HG03558 (cell line): ENCODE data around the gene SLC24A3.

Experiments used
- ATAC-seq: cut with Tn5 transposase; IDR thresholded peaks from one replicate; pipeline ENCODE4 v1.9.1; 2021; ENCODE audit warnings: moderate number of reproducible peaks; ENCODE audit not compliant: unreplicated experiment; ENCODE audit errors: extremely low read depth

The SLC24A3 gene

DNA sequence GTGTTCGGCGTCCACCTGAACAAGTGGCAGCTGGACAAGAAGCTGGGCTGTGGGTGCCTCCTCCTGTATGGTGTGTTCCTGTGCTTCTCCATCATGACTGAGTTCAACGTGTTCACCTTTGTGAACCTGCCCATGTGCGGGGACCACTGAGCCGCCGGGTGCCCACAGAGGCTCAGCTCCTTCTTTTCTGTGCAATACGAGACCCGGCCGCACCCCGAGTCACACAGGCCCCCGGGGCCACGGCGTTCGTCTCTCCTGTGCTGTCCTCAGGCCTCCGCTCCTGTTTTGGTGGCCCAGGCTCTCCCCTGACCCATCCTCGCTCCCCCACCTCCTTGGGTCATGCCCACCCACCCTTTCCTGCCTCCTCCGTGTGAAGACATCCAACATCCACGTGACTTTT is 508.5 kb downstream of the SLC24A3 start:
- ATAC-seq = no peak

DNA sequence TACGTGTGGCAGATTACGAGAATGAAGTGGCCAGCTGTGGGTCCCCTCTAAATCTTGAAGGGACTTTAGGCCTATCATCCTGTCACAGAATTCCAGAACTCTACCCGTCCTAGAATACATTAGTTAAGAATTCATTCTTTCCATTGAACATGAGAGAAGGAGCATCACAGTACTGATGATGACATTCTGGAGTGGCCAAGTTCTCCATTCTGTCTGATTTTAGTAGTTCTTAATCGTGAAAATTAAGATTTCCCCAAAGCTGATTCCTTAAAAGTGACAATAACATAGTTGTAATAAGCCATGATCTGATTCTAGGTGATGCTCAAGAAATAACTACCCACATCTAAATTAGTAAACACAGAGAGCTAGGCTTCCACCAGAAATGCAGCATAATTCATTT is 510.6 kb downstream of the SLC24A3 start:
- no peak for ATAC-seq

DNA sequence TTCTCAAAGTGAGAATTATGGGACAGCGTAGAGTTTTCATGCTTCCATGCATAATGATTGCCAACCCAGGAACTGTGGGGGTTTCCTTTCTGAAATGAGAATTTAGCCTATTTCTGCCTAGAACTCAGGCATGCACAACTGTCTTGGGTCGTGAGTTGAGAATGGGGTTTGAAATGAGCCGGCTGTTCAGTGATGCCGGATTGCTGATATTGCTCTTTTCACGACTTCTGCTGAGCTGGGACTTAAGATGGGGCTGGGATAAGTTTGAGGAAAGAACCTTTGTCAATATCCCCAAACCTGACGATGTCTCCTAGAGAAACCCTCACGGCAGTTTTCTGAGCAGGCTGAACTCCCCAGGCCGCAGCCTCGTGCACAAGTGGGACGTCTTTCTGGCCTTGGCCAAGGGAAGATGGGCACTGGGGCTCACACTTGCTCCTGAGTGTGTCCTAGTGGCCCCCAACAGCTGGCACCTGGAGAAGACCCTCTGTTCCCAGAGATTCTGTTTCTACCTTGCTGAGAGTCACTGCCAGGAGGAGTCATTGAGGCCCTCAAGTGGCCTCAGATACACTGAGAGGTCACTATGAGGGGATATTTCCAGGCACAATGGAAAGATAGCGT is 511.5 kb downstream of the SLC24A3 start:
- ATAC-seq = no peak

DNA sequence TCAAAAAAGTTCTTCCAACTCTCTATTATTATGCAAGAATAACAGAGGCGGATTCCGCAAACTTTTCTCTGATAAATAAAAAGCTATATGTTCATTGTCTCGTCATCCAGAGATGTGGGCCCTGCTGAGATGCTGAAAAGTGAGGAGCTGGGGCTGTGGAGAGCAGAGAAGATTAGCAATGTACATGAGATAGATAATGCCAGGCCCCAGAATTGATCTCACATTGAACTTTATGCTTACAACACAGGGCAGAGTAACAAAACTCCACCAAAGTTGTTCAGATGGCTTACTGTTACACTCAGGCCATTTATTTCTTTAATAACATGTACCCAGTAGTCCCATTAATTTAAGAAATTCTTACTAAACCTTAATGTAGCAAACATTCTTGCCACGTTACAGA is 512.9 kb downstream of the SLC24A3 start:
- no peak for ATAC-seq

DNA sequence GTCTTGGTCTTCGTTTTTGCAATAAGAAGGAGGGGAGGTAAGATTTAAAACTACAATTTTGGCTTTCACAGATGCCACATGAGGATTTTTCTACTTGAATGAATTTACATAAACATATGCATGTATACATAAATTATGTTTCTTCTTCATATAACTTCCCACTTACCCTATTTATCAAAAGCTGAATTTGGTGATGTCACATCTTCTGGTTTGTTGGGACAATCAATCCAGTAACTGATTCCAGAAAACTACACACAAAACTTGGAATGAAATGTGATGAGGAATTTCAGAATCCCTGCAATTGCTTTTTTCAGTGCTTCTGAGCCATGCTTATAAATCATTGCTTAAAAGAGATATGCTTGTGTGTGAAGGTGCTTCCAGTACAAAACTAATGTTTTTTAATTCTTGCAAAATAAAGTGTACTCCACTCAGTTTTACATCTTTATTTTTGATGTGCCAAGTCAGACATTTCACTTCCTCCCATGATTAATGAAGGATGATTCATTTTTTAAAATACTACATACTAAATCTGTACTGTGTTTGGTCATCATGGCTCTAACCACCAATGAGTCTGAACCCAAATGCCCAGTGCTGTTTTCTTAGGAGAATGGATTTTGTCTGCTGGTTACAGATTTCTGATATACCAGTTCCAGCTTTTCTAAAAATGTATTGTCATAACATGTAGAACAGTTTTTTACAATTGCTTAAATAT is 513.5 kb downstream of the SLC24A3 start:
- ATAC-seq = no peak

DNA sequence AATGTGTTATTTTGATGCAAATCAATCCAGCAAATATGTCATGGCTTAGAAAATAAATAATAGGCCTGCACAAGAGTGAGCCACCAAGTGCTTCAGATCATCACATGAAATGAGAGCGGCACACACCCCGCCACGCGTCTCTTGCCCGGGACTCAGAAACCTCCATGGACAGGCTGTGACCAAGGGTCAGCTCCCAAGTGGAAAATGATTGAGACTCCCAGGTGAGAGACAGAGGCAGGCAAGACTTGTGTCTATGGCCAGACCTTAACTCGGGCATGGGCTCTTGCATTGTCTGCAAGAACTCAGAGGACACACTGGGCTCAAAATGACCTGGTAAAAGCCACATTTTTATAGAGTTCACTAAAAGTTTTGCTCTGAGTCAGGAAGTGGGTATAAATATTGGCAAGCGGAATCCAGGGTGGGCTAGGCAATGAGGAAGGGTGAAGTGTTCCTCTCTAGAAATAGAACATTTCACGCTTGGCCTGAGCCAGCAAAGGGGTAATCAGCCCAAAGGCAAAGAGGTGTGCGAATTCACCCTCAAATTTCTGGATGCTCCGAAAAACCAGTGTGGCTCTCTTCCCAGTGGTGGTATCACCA is 514.9 kb downstream of the SLC24A3 start:
- ATAC-seq = no peak

DNA sequence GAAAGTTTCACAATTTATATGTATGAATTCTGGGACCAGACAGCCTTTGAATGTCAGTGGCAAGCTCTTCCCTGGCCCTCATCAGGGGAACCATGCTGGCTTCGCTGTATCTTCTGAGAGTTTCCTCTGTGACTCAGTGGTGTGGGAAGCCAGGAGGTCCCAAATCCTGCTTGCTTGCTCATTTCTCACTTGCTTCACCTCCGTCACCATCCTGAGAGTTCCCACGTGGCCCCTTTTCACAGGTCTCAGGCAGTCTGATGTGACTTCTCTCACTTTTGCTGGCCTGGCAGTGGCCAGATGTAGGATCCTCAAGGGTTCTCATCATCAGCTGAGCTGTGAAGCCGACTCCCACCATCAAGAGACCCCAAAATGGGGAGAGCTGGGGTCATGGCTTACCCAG is 517.2 kb downstream of the SLC24A3 start:
- no peak for ATAC-seq

DNA sequence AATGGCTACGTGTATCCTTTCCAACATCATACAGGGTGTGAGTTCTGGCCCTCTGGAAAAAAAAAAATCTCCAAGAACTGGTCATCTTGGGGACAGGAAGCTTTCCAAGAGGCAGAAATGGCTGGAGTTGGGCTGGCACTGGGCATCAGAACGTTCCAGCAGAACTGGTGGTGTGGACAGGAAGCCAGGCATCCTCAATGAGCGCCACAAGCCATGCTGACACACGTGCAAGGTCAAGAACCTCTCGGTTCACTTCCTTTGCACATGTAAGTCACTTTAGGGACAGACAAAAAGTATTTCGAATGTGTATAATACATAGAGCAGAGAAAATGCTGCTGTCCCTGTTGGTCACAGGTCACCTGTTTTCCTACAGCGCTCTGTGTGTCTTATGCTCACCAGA is 518.3 kb downstream of the SLC24A3 start:
- ATAC-seq = no peak

DNA sequence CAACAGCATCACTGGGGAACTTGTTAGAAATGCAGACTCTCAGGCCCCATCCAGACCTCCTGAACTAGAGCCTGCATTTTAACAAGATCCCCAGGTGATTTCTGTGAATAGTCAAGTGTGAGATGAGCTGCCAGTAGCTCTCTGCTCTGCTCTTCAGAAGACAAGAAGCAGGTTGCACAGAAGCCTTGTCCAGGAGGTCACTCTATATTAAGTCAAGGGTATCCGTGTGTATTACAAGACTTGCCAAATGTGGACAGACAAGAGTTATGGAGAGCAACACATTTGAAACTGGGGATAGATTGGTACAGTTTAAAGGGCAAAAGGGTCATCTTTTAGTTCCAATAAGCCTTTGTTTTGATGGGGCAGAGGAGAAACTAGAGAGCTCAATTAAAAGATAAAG is 522.4 kb downstream of the SLC24A3 start:
- ATAC-seq = no peak

DNA sequence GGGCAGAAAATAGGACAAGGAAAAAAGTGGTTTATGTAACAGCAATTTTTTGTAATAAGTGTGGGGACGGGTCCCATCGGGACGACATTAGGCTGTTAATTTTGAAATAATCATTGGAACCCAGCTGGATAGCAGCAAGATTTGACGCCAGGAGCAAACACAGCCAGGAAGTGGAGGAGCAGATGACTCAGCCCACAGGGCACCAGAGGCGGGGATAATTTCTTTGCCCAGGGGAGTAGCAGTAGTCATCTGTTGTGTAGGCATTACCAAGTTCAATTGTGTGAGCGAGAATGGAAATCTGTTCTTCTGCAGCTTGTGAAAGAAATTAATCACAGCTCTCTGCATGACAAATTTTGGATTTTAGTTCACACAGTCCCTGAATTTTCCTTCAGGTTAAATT is 523.0 kb downstream of the SLC24A3 start:
- ATAC-seq = no peak

DNA sequence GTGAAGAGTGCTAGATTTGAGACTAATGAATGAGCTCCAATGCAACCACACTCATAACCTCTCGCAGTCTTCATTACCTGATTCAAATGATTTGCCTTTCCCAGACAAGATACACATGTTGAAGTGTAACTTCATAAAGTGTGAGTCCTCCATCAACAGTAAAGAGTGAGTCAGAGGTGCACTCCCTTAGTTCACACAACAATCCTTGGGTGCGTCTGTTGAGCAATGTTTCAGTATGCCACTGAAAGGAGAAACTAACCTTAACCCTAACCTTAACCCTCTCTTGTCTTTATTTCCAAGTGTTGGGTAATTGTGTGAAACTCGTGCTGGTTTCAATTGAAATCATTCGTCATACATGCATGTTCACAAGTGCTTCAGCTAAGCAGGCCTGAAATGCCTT is 524.6 kb downstream of the SLC24A3 start:
- ATAC-seq = no peak

DNA sequence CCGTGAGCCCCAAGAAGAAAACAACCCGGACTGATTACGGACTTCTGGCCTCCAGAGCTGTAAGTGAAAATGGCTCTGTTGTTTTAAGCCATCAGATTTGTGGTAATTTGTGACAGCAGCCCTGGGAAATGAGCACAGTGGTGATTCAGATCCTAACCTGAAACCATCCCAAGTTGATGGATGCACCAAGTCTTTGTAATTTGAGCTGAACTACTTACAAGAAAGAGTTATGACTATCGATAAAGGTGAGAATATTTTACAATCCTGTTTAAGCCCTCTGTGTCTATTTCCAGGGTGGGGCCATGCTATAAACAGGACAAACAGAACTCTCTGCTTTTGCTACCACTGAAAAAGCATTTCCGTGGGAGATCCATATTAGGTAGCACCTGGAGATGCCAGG is 526.5 kb downstream of the SLC24A3 start:
- no peak for ATAC-seq

DNA sequence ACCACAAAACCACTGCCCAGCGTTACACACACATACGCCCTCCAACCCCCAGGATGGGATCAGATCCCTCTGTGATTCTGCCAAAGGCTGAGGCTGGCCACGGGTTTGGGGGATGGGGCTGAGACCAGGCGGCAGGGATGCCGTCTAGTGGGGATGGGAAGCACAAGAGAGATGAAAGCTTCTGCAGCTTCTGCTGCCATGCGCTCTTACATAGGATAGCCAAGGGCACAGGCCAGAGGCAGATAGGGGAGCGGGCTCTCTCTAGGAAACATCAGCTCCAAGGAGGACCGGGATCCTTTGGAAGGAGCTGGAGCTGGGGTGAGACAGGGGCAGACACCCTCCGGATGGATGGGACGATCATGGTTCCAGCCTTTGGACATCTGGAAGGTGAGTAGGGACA is 526.9 kb downstream of the SLC24A3 start:
- ATAC-seq = no peak

DNA sequence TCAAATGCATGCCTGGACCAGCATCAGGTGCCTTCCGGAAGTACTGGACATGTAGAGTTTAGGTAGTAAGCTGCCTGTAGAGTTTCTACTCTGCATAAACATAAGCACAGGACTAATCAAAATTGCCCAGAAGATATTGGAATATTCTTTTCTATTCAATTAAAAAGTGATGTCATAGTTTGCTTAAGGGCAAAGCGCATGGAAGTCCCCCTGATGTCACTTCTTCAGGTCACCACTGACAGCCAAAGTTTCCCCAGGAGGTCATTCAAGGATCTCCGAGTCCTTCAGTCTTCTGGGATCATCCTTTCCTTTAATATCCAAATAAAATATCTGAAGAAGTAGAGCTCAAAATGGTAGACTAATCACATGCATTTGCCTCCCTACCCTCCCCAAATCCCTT is 528.1 kb downstream of the SLC24A3 start:
- no peak for ATAC-seq

DNA sequence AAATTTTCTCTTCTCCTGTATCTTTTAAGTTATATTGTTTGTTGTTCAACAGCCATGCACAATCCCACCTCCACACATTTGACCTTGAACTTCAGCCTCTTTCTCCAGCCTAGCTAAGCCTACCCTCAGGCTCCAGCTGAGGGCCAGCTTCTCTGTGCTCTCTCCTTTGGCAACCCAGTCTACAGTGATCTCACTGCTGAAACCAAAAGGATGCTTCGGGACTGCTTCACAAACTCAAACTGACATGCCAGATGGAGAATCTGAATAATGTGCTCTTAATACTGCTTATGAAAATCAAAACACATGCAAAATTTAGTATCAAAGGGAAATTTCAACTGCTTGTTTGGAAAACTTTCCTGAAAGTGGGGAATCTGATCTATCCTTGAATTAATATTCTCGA is 529.5 kb downstream of the SLC24A3 start:
- no peak for ATAC-seq

DNA sequence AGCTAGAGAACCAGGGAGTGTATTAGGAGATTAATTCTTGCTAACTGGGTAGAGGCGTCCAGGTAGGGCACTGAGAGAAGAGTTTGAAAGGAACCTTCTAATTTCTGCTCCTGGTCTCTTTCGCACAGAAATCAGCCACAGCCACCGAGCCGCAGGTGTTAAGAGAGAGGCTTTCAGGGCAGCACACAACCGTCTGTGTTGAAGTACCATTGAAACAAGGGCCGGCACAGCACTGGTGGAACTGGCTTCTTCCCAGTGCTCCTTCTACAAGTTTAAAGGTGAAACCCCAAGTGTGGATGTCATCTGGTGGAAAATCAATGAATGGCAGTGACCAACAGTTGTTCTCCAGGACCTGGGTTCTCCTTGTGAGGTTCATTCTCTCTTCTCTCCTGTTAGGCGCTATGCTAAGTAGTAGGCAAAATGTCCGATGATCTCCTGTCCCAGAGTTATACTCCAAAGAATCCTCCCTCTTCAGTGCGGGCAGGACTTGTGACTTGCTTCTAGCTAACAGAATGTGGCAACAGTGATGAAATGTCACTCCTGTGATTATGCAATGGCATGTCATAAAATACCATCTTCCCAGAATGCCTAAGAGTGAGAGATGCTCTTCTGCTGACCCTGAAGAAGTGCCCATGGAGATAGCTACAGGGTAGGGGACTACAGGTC is 530.7 kb downstream of the SLC24A3 start:
- ATAC-seq = no peak

DNA sequence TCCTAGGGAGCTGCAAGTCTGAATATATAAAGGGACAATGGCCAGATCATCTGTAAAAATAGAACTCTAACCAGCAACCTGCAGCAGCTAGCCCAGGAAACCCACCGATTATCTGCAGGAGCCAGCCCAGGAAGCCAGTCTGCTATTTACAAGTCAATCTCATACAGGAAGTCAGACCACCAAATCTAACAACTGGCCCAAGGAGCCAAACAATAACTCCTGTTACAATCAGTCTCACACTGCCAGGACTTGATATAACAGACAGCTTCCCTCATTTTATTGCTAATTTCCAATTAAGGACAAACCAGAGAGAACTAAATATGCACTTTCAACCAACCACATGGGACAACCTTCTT is 531.2 kb downstream of the SLC24A3 start:
- no peak for ATAC-seq

DNA sequence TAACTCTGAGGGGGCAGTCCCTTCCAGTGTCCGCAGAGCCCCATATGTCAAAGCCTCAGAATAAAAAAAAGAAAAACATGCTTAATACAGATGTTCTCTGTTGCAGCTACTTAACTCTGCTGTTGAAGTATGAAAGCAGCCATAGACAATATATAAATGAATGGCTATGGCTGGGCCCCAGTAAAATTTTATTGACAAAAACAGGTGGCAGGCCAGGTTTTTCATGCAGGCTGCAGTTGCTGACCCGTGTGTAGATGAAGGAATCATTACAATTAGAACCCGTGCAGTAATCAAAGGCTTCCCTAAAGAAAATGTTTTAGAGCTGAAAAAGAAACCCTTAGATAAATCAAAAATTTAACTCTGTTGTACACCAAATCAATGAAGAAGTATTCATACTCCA is 532.7 kb downstream of the SLC24A3 start:
- ATAC-seq = no peak

DNA sequence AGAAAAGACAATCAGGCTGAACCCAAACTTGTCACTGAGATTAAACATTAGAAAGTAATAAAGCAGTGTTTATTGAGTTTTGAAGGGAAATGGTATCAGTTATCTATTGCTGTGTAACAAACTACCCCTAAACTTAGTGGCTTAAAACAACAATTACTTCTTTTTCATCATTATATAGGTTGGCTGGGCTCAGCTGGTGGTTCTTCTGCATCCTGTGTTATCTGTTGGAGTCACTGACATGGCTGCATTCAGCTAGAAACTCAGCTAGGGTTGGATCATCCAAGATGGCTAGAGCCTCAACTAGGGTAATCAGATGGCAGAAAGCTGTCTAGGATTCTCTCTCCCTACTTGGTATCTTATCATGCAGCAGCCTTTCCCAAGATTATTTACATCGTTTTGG is 533.1 kb downstream of the SLC24A3 start:
- ATAC-seq = no peak

DNA sequence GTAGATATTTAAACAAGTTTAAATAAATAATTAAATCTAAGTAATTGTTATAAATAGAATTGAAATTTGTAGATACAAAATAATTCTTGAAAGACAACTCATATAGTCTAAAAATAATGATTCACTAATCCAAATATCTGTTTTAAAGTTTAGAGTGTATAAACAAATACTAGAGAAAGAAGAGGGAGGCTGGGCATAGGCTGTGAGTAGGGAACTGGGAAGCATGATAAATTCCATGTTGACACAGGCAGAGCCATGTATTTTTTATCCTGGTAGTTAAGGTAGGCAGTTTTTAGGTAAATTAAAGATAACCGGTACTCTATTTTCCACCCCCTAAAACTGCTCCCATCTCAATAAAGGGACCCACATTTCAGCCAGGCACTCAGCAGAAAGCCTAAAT is 534.0 kb downstream of the SLC24A3 start:
- ATAC-seq = no peak

DNA sequence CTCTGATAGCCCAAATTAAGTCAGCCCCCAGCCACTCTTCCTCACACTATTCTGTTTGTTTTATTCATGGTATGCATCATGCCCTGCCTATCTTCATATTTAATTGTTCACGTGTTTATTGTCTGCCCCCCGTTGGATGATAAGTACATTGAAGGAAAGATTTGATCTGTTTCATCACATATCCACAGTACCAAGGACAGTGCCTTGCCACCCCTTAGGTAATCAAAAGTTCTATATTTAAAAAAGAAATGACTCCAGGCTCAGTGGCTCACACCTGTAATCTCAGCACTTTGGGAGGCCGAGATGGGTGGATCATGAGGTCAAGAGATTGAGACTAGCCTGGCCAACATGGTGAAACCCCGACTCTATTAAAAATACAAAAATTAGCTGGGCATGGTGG is 535.5 kb downstream of the SLC24A3 start:
- ATAC-seq = no peak

DNA sequence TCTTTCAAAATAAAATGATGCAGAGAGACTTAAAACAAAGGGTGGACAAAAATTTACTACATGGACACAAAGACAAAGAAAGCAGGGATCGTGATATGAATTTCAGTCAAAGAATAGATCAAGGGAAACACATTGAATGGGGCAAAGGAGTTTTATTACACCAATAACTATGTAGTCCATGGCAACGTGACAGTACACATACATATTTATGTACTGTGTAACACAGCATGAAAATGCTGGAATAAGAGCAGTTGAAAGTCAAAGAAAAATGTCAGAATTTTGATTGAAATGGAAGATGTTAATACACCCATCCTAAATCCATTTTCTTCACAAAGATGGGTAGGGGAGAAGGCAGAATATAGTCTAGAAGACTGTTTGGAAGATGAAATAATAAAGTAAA is 536.2 kb downstream of the SLC24A3 start:
- ATAC-seq = no peak
